ENCODE results near the gene CHST13.
A peak's percentile ranks its signal among the peaks of the same experiment; 100 is the strongest.

CHST13 gene

GRCh38 chr3:126511291-126511690, 12.7 kb upstream of the CHST13 start:
- DNase-seq: no peak

DNA sequence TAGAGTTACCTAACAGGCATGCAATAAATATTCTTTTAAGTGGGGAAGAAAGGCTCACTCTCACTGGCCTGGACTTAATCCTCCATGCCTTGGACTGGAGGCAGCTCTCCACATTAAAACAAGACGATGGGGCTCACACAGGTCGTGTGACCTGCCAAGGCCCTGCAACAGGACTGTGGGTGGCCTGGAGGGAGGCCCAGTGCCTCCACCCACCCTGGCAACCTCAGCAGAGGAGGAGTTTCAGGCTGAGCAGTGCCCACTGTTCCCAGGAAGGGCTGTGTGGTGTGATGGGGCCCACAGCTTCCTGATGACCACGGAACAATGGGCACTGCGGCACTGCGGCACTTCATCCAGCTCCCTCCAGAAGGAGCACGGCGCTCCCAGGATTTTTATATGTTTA, 11.9 kb upstream of the CHST13 start:
- DNase-seq: no peak

GRCh38 chr3:126512916-126513650, 10.9 kb upstream of the CHST13 start:
- DNase-seq: no peak

- no peak for DNase-seq
These were observed 9.8 kb upstream of the CHST13 start for GRCh38 chr3:126514161-126514560.

DNA sequence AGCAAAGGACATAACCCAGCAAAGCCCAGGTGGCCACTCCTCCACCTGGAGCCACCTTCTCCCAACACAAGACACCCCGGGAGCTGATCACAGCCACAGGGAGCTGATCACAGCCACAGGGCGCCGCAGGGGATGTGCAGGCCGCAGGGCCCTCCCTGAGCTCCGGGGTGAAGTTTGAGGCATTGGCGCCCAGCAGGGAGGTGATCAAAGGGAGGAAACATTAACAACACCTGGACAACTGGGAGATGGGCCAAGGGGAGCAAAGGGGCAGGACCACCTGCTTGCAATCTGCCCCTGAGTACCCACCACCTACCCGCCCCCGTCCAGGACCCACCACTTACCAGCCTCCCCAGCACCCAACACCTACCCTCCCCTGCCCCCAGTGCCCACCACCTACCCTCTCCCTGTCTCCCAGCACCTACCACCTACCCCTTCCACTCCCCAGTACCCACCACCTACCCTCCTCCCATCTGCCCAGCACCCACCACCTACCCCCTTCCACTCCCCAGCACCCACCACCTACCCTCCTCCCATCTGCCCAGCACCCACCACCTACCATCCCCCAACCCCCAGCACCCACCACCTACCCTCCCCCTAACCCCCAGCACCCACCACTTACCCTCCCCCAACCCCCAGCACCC, 8.8 kb upstream of the CHST13 start:
- DNase-seq: no peak

- no peak for DNase-seq
These were observed 7.6 kb upstream of the CHST13 start for GRCh38 chr3:126516152-126516935.

DNA sequence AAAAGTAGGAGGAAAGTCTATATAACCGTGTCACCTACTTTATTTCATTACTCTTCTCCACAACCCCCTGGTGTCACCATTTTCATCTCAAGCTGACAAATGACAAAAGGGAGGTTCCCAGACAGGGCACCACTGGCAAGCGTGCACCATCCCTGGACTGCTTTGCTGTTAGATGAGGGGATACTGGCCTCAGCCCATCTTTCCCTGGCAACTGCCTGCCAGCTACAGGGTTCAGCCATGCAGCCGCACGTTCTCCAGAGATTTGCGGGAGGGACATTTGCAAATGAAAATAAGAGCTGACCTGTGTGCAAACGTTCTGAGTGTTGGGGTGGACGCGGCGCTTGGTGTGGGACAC, 7.0 kb upstream of the CHST13 start:
- DNase-seq: no peak

DNA sequence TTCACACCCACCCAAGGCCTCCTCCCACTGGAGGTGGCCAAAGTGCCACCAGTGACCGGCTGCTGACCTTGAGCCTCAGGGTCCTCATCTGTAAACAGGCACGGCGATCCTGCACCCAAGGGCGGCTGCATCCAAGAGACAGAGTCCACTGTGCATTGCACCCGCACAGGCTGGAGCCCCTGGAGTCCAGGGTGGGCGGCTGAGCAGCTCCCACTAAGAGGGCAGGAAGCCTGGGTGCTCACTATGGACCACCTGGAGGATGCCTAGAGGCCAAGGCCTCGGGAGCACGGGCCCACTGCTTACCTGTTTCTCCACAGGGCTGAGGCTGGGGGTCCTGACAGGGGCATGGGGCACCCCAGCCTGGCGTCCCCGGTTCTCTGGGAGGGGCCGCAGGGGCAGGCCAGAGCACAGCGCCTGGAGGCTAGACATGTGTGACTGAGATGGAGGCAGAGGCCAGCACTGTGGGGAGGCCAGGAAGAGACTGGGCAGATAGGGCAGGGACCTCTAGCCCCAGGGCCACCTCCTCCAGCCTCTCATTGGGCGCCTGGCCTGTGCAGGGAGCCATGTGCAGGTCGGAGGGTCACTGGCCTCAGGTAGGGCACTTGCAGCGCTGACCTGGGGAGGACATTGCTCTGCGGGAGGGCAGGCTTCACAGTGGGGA, 6.5 kb upstream of the CHST13 start, which contains the start of gene UROC1:
Gene UROC1, minus strand, starts transcription at position 483 of the 661 bp plus-strand sequence. Its CDS starts 54 bp downstream, at position 429.
- DNase-seq: no peak

DNA sequence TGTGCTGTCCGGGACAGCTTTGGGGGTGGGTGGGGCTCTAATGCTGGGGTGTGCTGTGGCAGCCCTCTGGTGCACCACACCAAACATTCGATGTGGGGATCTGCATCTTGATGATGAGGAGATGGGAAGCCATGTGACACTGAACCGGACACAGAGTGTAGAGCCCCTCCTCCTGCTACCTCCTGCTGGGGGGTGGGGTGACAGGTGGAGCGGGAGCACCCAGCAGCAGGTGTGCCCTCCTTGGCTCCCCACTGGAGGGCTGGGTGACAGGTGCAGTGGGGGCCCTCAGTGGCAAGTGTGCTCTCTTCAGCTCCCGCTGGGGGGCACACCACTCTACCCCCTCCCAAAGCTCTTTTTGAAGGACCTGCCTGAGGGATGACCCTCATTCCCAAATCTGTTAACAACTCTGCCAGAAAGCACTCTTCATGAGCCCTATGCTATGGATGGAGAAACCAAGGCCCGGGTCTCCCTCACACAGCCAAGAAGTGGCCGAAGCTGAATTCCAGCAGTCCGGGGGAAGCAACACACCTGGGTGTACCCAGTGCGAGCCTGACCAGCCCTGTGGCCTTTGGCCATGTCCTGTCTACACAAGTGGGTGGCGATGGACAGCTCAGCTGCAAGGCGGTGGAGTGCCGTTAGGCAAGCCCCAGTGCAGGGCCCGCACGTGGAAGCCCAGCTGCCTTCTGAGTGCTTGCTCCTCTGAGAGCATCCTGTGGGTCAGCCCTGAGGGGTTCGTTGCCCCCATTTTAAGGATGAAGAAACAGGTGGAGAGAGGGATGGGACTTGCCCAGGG, 5.8 kb upstream of the CHST13 start:
- no peak for DNase-seq

GRCh38 chr3:126518779-126519177, 5.2 kb upstream of the CHST13 start:
- no peak for DNase-seq

DNA sequence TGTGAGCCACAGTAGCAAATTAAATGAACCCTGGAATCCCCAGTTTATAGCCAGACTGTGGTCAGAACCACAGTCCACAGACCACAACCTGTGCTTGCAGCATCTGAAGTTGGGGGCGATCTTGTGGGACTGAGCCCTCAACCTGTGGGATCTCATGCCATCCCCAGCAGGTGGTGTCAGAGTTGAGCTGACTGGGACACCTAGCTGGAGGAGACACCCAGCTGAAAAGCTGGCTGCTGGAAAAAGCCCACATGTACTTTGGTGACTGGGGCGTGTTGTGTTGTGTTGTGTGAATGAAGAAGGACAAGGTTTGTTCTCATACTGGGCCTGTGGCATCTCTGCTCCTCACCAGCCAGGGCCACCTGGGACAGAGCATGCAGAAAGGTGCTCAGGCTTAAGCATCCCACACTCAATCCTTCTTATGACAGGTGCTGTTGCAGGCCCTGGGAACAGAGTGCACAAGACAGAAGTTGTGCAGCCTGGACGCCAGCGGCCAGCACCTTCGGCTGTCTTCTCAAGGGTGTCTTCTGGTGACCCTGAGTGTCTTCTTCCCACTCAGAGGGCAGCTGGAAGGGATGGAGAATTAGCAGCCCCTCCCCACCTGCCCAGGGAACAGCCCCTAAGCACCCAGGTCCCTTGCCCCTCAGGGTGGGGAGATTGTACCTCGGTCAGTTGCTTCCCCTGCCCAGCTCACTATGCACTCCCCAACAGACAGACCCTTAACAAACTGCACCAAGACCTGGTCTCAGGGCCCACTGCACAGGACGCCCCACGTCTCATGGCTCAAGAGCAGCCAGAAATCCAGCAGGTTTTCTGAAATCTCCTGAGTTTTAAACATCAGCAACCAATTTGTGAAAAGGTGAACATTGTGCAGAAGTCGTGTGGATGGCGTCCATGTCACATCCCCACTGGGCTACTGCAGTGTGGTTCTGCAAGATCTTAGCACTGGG, 4.2 kb upstream of the CHST13 start:
- DNase-seq: no peak

GRCh38 chr3:126521122-126521891, 2.6 kb upstream of the CHST13 start:
- no peak for DNase-seq

GRCh38 chr3:126522363-126522788, 1.6 kb upstream of the CHST13 start:
- peak; percentile 30 for DNase-seq

GRCh38 chr3:126524429-126524988, 554 bp downstream of the CHST13 start:
- no peak for DNase-seq

- no peak for DNase-seq
These were observed 1.3 kb downstream of the CHST13 start for GRCh38 chr3:126525091-126525852.

DNA sequence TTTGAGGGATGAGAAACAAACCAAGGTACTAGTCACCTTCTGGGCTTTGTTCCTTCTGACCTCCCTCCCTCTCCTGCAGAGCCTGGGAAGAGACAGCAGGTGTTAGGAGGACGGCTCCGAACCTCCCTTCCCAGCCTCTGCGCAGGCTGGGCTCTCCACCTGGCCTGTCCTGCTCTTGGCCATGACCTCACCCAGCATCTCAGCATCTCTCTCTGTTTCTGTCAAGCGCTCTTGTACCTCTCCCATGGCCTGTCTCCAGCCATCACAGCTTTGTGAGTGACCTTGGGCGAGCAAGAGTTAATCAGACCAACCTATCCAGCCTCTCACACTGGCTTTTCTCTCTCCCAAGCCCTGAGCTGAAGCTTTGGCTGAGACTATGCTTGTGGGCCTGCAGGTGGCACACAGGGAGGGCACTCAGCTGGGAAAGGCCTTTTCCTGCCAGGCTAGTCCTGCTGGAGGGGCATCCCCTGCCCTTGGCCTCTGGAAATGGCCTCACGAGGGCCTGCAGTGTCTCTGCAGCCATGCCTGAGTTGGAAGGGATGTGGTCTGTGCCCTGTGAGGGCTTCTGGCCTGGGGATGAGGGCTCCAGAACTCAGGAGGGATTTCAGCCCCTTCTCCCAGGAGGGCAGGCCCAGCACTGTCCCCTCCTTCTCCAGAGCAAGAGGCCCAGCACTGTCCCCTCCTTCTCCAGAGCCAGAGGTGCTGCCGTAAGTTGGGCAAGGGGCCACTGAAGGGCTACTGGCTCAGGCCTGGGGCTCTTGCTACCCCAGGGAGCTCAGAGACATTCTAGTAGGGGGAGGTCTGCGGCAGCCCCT, 2.1 kb downstream of the CHST13 start:
- DNase-seq: no peak

- DNase-seq: no peak
These were observed 2.7 kb downstream of the CHST13 start for GRCh38 chr3:126526668-126527005.

DNA sequence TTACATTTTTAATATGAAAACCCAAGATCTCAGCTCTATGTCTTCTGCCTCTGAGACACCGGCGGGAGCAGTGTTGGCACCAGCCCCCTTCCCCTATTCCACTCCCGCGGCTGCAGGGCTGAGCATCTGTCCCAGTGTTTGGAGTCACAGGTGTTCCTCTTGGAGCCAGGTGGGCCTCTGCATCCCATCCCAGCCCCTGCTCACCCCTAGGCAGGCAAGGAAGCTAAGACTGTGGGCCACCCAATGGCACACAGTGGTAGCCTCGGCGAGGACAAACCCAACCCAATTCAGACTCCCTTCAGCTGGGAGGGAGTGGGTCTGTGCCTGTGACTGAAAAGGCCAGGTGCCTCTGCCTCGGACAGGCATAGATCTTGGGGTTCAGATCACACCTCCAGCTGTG, 3.1 kb downstream of the CHST13 start:
- no peak for DNase-seq

Measured in NCI-H1436 (cell line).